ENCODE data around the gene STARD5.

The STARD5 gene

DNA sequence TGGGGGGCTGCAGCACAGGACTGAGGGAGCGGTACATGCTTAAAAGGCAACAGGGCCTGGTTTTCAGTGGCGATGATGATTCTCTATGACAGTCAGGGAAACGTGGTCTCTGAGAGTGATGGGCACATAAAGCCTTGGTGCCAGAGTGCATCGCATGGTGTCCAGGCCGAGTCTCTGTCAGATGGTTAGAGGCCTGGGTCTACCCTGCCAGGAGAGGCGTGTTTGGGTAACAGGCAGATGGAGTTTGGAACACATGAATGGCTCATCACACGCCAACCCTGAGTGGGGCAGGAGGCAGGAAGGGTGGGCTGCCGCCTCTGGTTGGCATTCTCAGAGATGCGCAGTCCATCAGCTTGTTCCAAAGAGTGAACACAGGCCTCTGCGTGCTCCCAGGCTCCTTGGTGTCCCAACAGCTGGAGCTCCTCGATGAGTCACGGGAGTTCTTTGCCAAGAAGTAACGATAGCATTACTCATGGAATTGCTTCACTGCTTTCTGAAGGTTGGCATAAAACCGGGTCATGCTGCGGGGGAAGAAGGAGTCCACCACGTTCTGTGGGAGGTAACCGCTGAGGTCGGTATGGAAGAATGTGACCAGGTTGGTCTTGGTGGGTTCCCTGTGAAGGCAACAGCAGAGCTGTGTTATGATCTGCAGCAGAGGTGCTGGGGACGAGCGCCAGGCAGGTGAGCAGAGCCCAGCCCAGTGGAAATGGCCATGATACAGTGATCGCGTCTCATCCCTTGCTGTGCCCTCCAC lies 11.0 kb downstream of the STARD5 start:
- no peak overlapping the region for H3K4me3 ChIP-seq (ENCODE audit: low read depth, low read length)
- TF ChIP-seq, protein P1, sequence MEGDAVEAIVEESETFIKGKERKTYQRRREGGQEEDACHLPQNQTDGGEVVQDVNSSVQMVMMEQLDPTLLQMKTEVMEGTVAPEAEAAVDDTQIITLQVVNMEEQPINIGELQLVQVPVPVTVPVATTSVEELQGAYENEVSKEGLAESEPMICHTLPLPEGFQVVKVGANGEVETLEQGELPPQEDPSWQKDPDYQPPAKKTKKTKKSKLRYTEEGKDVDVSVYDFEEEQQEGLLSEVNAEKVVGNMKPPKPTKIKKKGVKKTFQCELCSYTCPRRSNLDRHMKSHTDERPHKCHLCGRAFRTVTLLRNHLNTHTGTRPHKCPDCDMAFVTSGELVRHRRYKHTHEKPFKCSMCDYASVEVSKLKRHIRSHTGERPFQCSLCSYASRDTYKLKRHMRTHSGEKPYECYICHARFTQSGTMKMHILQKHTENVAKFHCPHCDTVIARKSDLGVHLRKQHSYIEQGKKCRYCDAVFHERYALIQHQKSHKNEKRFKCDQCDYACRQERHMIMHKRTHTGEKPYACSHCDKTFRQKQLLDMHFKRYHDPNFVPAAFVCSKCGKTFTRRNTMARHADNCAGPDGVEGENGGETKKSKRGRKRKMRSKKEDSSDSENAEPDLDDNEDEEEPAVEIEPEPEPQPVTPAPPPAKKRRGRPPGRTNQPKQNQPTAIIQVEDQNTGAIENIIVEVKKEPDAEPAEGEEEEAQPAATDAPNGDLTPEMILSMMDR (IDR thresholded peaks at IDR 0.05; ENCODE audit: control insufficient read depth, extremely low read depth, insufficient read depth): no peak
- DNase-seq (ENCODE audit: low read depth): no peak

DNA sequence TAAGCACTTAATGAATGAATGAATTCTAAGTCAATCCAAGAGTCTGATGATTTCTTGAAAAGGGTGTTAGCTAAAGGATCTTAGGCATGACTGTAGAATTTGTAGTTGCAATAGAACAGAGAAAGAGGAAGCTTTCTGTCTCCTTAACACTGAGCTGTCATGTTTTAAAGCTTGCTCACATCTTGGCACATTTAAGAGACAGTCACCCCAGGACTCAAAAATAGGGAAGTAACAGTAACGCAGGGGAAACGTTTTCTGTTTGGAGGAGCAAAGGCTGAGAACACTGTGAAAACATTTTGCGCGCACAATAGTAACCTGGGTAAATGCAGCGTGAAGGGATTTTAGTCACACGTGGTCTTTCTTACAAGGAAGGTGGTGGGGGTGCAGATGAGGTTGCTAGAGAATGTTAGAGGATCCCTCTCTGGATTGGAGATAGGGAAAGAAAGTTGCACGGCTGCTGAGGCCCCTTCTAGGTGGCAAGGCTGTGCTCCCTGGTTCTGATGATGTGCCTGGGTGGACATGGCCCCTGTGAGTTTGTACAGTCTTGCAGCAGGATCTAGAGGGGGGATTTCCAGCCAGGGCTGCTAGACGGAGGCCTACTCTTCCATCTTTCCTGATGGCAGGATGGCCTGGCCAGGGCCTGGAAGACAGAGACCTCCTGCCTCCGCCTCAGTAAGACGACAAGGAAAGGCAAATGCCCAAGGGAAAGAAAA lies 12.0 kb downstream of the STARD5 start:
- TF ChIP-seq, protein P1 (IDR thresholded peaks at IDR 0.05; ENCODE audit: control insufficient read depth, extremely low read depth, insufficient read depth): no peak
- no peak overlapping the region for H3K4me3 ChIP-seq (ENCODE audit: low read depth, low read length)
- no peak for DNase-seq (ENCODE audit: low read depth)

DNA sequence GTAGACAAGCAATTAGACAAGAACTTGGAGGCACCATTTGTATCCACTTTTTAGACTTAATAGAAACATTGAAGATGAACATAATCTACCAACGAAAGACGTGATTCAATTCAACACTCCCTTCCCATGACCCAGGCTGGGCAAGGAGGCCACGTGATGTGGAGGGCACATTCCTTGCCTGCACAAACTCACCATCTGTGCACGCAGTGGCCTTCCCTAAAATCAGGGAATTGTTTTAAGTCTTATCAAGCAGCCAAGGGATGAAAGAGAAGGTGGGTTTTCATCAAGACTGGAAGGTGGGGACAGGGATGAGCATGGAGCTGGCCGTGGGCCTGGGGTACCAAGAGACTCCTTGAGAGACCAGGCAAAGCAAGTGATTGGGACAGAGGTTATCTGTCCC lies 13.5 kb downstream of the STARD5 start:
- TF ChIP-seq, protein P1 (IDR thresholded peaks at IDR 0.05; ENCODE audit: control insufficient read depth, extremely low read depth, insufficient read depth): no peak
- no peak for DNase-seq (ENCODE audit: low read depth)
- H3K4me3 ChIP-seq (ENCODE audit: low read depth, low read length): no peak overlapping the region

DNA sequence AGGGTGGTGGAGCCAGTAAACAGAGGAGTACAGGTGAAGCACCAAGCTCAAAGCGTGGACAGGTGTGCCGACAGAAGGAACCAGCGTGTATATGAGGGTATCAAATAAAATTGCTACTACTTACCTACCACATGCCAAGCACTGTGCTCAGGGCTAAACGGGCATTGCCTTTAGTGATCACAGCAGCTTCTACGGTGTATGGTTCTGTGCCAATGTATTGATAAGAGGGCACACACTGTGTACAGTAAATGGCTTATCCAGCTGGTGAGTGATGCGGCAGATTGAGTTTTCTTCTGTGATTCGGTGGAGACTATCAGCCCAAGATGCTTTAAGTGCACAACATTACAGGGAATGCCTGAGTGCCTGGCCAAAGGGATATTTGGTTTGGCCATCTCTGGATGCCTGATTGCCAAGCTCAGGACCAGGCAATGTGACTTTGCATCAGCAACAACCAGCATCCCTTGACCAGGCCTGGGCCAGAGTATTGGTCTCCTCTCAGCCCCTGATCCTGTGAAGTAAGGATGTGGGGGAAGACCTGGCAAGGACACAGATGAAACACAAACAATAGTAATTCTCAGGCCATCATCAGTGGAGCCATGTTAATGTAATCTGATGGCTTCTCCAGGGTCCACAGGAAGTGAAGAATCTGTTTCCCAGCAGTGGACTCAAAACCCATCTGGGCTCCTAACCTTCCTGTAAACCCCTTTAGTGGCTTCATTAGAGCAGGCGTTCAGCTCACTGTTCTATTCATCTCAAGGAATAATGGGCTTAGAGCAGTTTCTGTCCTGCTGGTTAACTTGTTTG lies 14.1 kb downstream of the STARD5 start:
- no peak for DNase-seq (ENCODE audit: low read depth)
- TF ChIP-seq, protein P1 (IDR thresholded peaks at IDR 0.05; ENCODE audit: control insufficient read depth, extremely low read depth, insufficient read depth): no peak
- H3K4me3 ChIP-seq (ENCODE audit: low read depth, low read length): no peak overlapping the region

DNA sequence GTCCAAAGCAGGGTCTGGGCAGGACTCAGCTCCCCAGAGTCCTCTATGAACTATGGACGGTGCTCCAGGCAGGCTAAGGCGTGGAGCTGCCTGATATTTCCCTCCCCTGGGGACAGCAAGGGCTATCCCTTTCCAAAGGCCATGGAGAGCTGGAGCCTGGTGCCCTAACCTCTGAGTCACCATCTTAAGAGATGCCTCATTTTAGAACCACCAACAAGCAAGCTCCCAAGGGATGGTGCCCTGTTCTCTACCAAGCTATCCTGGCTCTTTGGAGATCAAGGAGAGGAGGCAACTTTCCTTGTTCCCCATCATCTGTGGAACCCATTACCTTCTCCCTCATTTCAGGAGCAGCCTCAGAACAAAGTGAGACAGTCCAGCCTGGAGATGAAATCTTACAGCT lies 15.7 kb downstream of the STARD5 start:
- TF ChIP-seq, protein P1 (IDR thresholded peaks at IDR 0.05; ENCODE audit: control insufficient read depth, extremely low read depth, insufficient read depth): no peak
- no peak overlapping the region for H3K4me3 ChIP-seq (ENCODE audit: low read depth, low read length)
- DNase-seq (ENCODE audit: low read depth): no peak

DNA sequence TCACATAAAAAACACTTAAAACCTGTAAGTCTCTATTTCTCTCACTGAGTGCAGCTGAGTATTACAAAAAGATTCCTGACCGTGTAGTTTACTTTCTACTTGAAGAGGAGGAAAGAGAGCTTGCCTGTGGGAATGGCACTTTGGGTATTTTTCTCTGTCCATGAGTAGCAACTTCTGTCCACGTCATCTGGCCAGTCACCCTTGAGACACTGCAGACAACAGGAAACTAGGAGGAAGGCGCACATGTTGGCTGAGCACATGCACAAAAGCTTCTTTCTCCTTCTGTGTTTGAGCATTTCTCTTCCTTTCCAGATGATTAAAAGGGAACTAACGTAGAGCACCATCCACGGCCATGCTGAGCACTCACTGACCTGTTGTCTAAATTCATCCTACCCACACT lies 19.7 kb downstream of the STARD5 start:
- TF ChIP-seq, protein P1 (IDR thresholded peaks at IDR 0.05; ENCODE audit: control insufficient read depth, extremely low read depth, insufficient read depth): no peak
- no peak overlapping the region for H3K4me3 ChIP-seq (ENCODE audit: low read depth, low read length)
- no peak for DNase-seq (ENCODE audit: low read depth)
